GM21717 (cell line): Measurements from ENCODE around the gene NEK1.
A peak's percentile ranks its signal among the peaks of the same experiment; 100 is the strongest.
"Not testable (repeated sequence)": the region's sequence is repeated elsewhere in the genome, so short reads cannot be mapped to it uniquely, and the experiment has no call there.

Source experiments
- ATAC-seq: cut with Tn5 transposase; IDR thresholded peaks from one replicate; pipeline ENCODE4 v1.9.1; 2021; ENCODE audit warnings: mild to moderate bottlenecking, moderate library complexity; ENCODE audit not compliant: unreplicated experiment

Gene NEK1

GRCh38 chr4:169628579-169628978 is 16.2 kb upstream of the NEK1 start:
- no peak for ATAC-seq

GRCh38 chr4:169627307-169627706 is 14.9 kb upstream of the NEK1 start:
- no peak for ATAC-seq

DNA sequence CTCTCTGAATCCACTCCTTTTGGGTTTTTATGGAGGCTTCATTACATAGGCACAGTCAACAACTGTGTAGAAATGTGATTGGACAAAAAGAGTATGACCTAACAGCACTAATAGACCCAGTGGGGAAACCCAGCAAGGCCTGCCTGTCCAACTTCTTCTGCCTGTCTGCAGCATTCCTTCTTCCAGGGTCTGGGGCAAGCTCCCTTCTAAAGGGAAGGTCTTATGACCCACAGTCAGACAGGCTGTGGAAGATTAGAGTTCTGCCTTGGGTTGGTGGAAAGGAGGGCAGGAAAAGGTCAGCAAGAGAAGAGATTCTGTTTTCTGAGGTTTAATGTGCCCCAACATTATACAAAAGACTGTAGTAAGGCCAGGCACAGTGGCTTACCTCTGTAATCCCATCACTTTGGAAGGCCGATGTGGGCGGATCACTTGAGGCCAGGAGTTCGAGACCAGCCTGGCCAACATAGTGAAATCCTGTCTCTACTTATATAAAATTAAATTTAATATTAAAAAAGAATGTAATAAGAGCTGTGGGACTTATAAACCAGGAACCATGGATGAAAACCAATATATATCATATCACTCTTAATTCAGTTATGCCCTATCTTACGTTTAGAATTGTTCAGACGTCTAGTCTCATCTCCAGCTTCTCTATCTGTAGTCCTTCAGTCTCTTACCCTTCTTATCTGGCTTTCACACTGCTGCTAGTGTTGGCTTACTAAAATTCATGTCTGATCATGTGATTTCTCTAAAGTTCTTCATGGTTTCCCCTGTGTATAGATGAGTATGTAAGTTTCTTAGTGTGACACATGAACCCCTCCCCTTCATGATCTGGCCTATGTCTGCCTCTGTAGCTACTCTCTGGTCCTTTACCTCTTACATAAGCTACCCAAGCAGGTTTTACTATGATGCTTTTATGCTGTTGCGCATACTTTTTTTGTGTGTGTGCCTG is 14.2 kb upstream of the NEK1 start:
- ATAC-seq, result no peak

- no peak for ATAC-seq
These were observed 13.5 kb upstream of the NEK1 start for GRCh38 chr4:169625886-169626285.

DNA sequence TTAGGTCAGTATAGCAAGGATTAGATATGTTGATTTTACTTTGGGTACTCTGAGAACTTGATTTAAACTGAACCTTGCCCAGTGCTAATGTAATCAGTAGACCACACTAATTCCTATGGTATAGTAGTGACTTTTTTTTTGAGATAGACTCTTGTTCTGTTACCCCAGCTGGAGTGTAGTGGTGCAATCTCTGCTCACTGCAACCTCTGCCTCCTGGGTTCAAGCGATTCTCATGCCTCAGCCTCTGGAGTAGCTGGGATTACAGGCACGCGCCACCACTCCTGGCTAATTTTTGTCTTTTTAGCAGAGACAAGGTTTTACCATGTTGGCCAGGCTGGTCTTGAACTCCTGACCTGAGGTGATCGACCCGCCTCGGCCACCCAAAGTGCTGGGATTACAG is 11.6 kb upstream of the NEK1 start:
- ATAC-seq, result not testable (repeated sequence)

DNA sequence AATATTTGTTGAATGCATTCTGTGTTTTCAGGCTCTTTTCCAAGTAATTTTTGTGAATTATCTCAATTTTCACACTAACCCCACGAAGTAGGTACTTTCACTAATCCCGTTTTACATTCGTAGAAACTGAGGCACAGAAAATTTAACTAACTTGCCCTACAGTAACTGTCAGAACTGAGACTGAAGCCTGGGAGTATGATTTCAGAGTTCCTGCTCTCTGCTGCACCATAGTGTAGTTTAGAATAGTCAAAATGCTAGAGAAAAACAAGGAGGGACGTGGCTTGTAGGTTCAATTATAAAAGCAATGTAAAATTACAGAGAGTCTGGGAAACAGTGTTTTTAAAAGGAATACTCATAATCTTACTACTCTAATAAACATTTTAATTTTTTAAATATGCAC is 10.2 kb upstream of the NEK1 start:
- no peak for ATAC-seq

GRCh38 chr4:169621731-169622492 is 9.5 kb upstream of the NEK1 start:
- ATAC-seq, result no peak

GRCh38 chr4:169620880-169621248 is 8.5 kb upstream of the NEK1 start:
- ATAC-seq, result no peak

- ATAC-seq, result peak; percentile 96
These were observed 7.8 kb upstream of the NEK1 start, which contains the start of gene CLCN3 for GRCh38 chr4:169619958-169620879. Gene CLCN3, plus strand, starts transcription at chr4:169620578. Its CDS starts 15,351 bp downstream, at chr4:169635929.

- ATAC-seq, result peak; percentile 45
These were observed 7.2 kb upstream of the NEK1 start for GRCh38 chr4:169619518-169619957.

- ATAC-seq, result no peak
These were observed 6.6 kb upstream of the NEK1 start for GRCh38 chr4:169618986-169619385.

GRCh38 chr4:169618286-169618685 is 5.9 kb upstream of the NEK1 start:
- no peak for ATAC-seq

DNA sequence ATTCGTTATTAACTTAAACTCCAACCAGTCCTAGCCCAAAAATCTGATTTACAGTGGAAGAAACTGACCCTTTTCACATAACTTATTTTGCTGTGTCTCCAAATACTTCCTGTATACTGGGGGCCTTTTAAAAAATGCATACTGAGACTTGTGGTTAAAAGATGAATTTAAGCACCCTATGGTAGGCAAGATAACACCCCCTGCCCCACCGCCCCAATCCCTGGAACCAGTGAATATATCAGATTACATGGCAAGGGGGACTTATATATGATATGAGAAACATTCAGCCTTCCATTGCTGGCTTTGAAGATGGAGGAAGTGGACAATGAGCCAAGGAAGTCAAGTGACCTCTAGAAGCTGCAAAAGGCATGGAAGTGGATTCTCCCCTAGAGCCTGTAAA is 4.9 kb upstream of the NEK1 start:
- no peak for ATAC-seq

GRCh38 chr4:169616846-169617245 is 4.5 kb upstream of the NEK1 start:
- ATAC-seq, result no peak

GRCh38 chr4:169615467-169616106 is 3.2 kb upstream of the NEK1 start:
- no peak for ATAC-seq

GRCh38 chr4:169612871-169613859 is 782 bp upstream of the NEK1 start:
- peak; percentile 43 for ATAC-seq

DNA sequence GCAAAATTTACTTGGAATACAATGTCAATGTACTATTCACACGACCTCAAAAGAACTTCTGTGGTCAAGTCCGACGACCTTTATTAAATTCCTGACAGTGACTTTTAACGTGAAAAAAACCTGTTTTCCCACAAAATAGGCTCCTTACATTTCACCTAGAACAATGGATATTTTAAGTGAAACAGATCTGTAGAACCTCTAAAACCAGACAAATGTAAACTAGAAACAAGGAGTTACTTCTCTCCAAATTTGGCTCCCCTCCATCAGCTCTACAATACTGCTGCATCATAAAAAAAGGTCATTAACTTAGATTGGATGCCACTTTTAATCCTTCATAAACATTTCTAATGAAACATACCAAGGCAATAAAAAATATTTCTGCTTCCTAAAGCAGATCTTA is 1.2 kb downstream of the NEK1 start:
- no peak for ATAC-seq

GRCh38 chr4:169604903-169605331 is 7.5 kb downstream of the NEK1 start:
- no peak for ATAC-seq
